ENCODE results near the gene VAMP8. TPM values are rescaled to one million over a fixed set of nuclear protein-coding genes. Genes with fewer than 3 reads are reported as not detected.

VAMP8 gene
- polyA plus RNA-seq, 3 donors = 260 to 761 (median 623) TPM

DNA sequence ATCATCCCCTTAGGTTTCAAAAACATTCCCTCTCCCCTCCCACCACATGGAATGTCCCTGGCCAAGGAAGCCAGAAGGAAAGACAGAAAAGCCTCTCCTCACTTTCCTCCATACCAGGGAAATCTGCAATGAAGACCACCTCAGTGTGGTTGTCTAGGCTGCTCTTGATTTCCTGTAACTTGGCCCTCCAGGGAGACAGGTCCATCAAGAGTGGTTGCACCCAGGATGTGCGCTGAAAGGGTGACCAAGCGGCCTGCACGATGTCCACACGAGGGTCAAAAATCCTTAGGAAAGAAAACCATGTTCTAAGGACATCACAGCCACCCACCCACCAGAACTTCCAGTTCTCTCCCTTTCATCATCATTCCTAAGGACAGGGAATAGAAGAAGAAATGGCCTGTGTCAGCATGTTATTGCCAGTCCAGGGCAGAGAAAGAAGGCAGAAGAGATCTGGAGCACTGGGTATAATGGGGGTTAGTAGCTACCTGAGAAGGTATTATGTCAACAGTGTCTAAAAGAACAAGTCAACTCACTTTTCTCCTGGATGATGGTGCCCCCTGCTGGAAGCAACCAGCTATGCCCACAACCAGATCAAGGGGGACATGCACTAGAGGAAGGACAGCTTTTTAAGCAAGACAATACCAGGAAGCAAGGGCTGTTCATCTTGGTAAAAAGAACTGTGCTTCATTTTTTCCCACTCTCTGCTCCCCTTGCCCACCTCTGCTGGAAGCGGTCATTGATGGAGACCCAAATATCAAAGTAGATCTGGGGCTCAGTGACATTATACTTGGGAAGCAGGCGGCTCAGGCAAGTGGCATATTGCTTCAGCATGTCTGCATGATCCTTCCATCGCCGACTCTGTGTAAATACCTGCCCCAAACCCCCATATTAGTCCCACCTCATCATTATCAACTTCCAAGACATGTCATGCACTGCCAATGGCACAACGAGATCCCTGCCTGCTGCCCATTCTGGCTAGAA, 25.4 kb upstream of the VAMP8 start:
- no peak overlapping the region for H3K4me3 ChIP-seq (replicated peaks in 1 of 3; ENCODE audit: low read depth in 2 of 3, low read length in 3 of 3)
- Mint-ChIP-seq H3K4me3 (no peak overlapping the region), H3K27me3 (ENCODE audit: low read depth in 3 of 3) (peaks cover 0 to 2% (median 0%) of the 10 kb centered on the region in 3 donors), H3K9me3 (no peaks in the 10 kb centered on the region), H3K36me3 (peaks cover 62 to 82% of the 10 kb centered on the region in 2 donors), H3K27ac (peak overlapping the region; percentile 3 to 80 (median 67)), H3K4me1 (peaks cover 28% of the 10 kb centered on the region)
- H3K9me3 ChIP-seq (replicated peaks in 1 of 2; ENCODE audit: control insufficient read depth in 1 of 2, insufficient read depth in 1 of 2, low read length in 2 of 2) = no peaks in the 10 kb centered on the region
- peaks cover 49 to 82% of the 10 kb centered on the region in 2 donors for H3K36me3 ChIP-seq (replicated peaks in 1 of 2; ENCODE audit: control insufficient read depth in 1 of 2, insufficient read depth in 2 of 2, low read length in 2 of 2)
- no peak overlapping the region for H3K9ac ChIP-seq (ENCODE audit: insufficient read depth, low read length, poor library complexity, severe bottlenecking)
- no peak overlapping the region for H2AFZ ChIP-seq (ENCODE audit: insufficient read depth, low read depth, low read length, poor library complexity, severe bottlenecking)
- peaks cover 19 to 27% of the 10 kb centered on the region in 2 donors for H3K4me1 ChIP-seq (ENCODE audit: control insufficient read depth in 1 of 2, insufficient read depth in 2 of 2, low read length in 2 of 2)
- no peak overlapping the region for H3K4me2 ChIP-seq (replicated peaks; ENCODE audit: extremely low read depth, low read length, poor library complexity, severe bottlenecking)
- 58% methylated on average over 3 of the region's 9 CpGs for WGBS (ENCODE audit: insufficient coverage)
- peak; percentile 71 to 83 (median 79) for DNase-seq
- H4K20me1 ChIP-seq (ENCODE audit: insufficient read depth, low read length) = peaks cover 2% of the 10 kb centered on the region
- intact Hi-C loops (cut with micrococcal nuclease) = loop anchor here (1.0 to 5.0 kb wide), 4 partner anchors 131 to 161 kb away; no protein-coding TSS in a partner anchor
- H3K27me3 ChIP-seq (ENCODE audit: control insufficient read depth in 2 of 2, insufficient read depth in 2 of 2, low read length in 2 of 2) = no peaks in the 10 kb centered on the region
- H3K79me2 ChIP-seq (ENCODE audit: insufficient read depth, low read length) = peaks cover 10% of the 10 kb centered on the region
- peak overlapping the region in 1 of 2 donors; percentile 61 for H3K27ac ChIP-seq (ENCODE audit: low read depth in 1 of 2, low read length in 2 of 2)
- TF ChIP-seq, protein P1, sequence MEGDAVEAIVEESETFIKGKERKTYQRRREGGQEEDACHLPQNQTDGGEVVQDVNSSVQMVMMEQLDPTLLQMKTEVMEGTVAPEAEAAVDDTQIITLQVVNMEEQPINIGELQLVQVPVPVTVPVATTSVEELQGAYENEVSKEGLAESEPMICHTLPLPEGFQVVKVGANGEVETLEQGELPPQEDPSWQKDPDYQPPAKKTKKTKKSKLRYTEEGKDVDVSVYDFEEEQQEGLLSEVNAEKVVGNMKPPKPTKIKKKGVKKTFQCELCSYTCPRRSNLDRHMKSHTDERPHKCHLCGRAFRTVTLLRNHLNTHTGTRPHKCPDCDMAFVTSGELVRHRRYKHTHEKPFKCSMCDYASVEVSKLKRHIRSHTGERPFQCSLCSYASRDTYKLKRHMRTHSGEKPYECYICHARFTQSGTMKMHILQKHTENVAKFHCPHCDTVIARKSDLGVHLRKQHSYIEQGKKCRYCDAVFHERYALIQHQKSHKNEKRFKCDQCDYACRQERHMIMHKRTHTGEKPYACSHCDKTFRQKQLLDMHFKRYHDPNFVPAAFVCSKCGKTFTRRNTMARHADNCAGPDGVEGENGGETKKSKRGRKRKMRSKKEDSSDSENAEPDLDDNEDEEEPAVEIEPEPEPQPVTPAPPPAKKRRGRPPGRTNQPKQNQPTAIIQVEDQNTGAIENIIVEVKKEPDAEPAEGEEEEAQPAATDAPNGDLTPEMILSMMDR (IDR thresholded peaks at IDR 0.05) = peak; percentile 89

DNA sequence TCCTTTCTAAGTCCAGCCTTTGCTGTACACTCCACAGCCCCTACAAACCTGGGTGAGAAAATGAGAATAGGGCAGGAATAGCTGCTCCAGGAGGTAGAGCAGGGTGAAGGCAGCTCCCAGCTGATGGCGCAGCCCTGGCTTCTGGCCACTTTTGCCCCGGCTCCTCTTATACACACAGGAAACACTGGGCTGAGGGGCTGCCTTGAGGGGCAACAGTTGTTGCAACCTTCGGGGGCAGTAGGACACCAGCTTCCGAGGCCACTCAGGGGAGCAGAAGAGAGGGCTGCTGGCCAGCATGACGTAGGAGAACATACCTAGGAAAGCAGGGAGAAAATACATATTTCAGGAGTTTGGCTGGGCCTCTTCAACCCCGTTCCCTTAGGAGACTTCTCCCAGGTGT, 24.2 kb upstream of the VAMP8 start:
- peaks cover 28% of the 10 kb centered on the region for H3K4me1 Mint-ChIP-seq
- Histone ChIP-seq H3K4me2 (replicated peaks; ENCODE audit: extremely low read depth, low read length, poor library complexity, severe bottlenecking) (no peak overlapping the region), H4K20me1 (ENCODE audit: insufficient read depth, low read length) (no peaks in the 10 kb centered on the region), H3K27me3 (ENCODE audit: control insufficient read depth in 2 of 2, insufficient read depth in 2 of 2, low read length in 2 of 2) (no peaks in the 10 kb centered on the region), H3K4me1 (ENCODE audit: control insufficient read depth in 1 of 2, insufficient read depth in 2 of 2, low read length in 2 of 2) (peaks cover 19 to 27% of the 10 kb centered on the region in 2 donors), H3K36me3 (replicated peaks in 1 of 2; ENCODE audit: control insufficient read depth in 1 of 2, insufficient read depth in 2 of 2, low read length in 2 of 2) (peaks cover 48 to 80% of the 10 kb centered on the region in 2 donors), H3K27ac (ENCODE audit: low read depth in 1 of 2, low read length in 2 of 2) (no peak overlapping the region), H3K9me3 (replicated peaks in 1 of 2; ENCODE audit: control insufficient read depth in 1 of 2, insufficient read depth in 1 of 2, low read length in 2 of 2) (no peaks in the 10 kb centered on the region), H3K9ac (ENCODE audit: insufficient read depth, low read length, poor library complexity, severe bottlenecking) (no peak overlapping the region), H2AFZ (ENCODE audit: insufficient read depth, low read depth, low read length, poor library complexity, severe bottlenecking) (no peak overlapping the region), H3K4me3 (replicated peaks in 1 of 3; ENCODE audit: low read depth in 2 of 3, low read length in 3 of 3) (no peak overlapping the region), H3K79me2 (ENCODE audit: insufficient read depth, low read length) (peaks cover 20% of the 10 kb centered on the region)
- DNase-seq = no peak
- no peaks in the 10 kb centered on the region for H3K9me3 Mint-ChIP-seq
- H3K27ac Mint-ChIP-seq = no peak overlapping the region
- H3K4me3 Mint-ChIP-seq = no peak overlapping the region
- 92% methylated on average over 3 of the region's 6 CpGs for WGBS (ENCODE audit: insufficient coverage)
- TF ChIP-seq, protein P1 (IDR thresholded peaks at IDR 0.05) = no peak
- H3K27me3 Mint-ChIP-seq (ENCODE audit: low read depth in 3 of 3) = peaks cover 0 to 2% (median 0%) of the 10 kb centered on the region in 3 donors
- H3K36me3 Mint-ChIP-seq = peaks cover 65 to 88% of the 10 kb centered on the region in 2 donors
- intact Hi-C loops (cut with micrococcal nuclease) = loop anchor here in 1 of 2 donors (2.0 to 5.0 kb wide), 2 partner anchors 132 to 151 kb away; no protein-coding TSS in a partner anchor

Measured in CD14-positive monocyte (primary cell).